CD4-positive, alpha-beta T cell (primary cell): ENCODE results near the gene DSG3. TPM values are rescaled to one million over a fixed set of nuclear protein-coding genes. Genes with fewer than 3 reads are reported as not detected.

Experiments
- ATAC-seq: fragments of 200-7000 bp; cut with Tn5 transposase; one replicate; pipeline ENCODE4 v1.10.0; 2022; ENCODE audit warnings: mild to moderate bottlenecking; ENCODE audit not compliant: poor library complexity
- CTCF ChIA-PET: fragments of 350-600 bp; sonication (Branson Sonifier 250); formaldehyde crosslinking; loops from one replicate; lab custom pipeline; 2021; ENCODE audit warnings: antibody characterized with exemption, inconsistent platforms; lab: Charles Lee
- POLR2A ChIA-PET: fragments of 350-600 bp; sonication (Branson Sonifier 250); formaldehyde crosslinking; loops from one replicate; lab custom pipeline; 2021; ENCODE audit warnings: antibody characterized with exemption, inconsistent platforms; lab: Charles Lee
- DNase-seq, 14 experiments: peaks; one replicate each; pipeline ENCODE4 v3.0.0-alpha.2; 2013 to 2020; ENCODE audit warnings: mixed read lengths in 2 of 14
- H3K27ac ChIP-seq, 2 donors: one replicate each; pipeline versions ENCODE4 v1.5.1 to v1.7.0; 2013; ENCODE audit warnings: low read length in 2 of 2, low read depth in 1 of 2, mild to moderate bottlenecking in 1 of 2
- H3K27me3 ChIP-seq, 2 experiments: 1 replicate in 1 of 2; 2 replicates in 1 of 2; pipeline versions ENCODE4 v1.6.1 to v1.7.0; 2013; ENCODE audit warnings: low read length in 2 of 2, control low read depth in 1 of 2, mild to moderate bottlenecking in 1 of 2, moderate library complexity in 1 of 2; ENCODE audit not compliant: insufficient read depth in 2 of 2, control insufficient read depth in 1 of 2
- H3K36me3 ChIP-seq: one replicate; pipeline ENCODE4 v1.6.1; 2013; ENCODE audit warnings: low read length, control low read depth; ENCODE audit not compliant: insufficient read depth
- H3K4me1 ChIP-seq: one replicate; pipeline ENCODE4 v1.6.1; 2013; ENCODE audit warnings: low read length, control low read depth; ENCODE audit not compliant: insufficient read depth
- H3K4me3 ChIP-seq: one replicate; pipeline ENCODE4 v1.5.1; 2013; ENCODE audit warnings: mild to moderate bottlenecking, low read length, moderate library complexity
- H3K9me3 ChIP-seq, 2 experiments: 1 replicate in 1 of 2; 2 replicates in 1 of 2; pipeline versions ENCODE4 v1.6.1 to v1.7.0; 2013; ENCODE audit warnings: low read length in 2 of 2, mild to moderate bottlenecking in 2 of 2, control low read depth in 1 of 2, moderate library complexity in 1 of 2; ENCODE audit not compliant: control insufficient read depth in 1 of 2, insufficient read depth in 1 of 2
- H3K27ac Mint-ChIP-seq: one replicate; pipeline ENCODE4 v1.8.0; 2020; ENCODE audit warnings: mixed read lengths
- H3K27me3 Mint-ChIP-seq: one replicate; pipeline ENCODE4 v1.8.0; 2021; ENCODE audit warnings: mixed read lengths
- H3K36me3 Mint-ChIP-seq: one replicate; pipeline ENCODE4 v1.8.0; 2021; ENCODE audit warnings: low read depth, mixed read lengths
- H3K4me1 Mint-ChIP-seq: one replicate; pipeline ENCODE4 v1.8.0; 2021; ENCODE audit warnings: low read depth, mixed read lengths
- H3K4me3 Mint-ChIP-seq: one replicate; pipeline ENCODE4 v1.8.0; 2020; ENCODE audit warnings: mild to moderate bottlenecking, mixed read lengths
- H3K9me3 Mint-ChIP-seq: one replicate; pipeline ENCODE4 v1.8.0; 2020; ENCODE audit warnings: mixed read lengths
- CTCF ChIP-seq: fragments of 200-600 bp; IDR thresholded peaks from one replicate; pipeline ENCODE4 v1.8.0; 2022; ENCODE audit warnings: antibody characterized with exemption, mild to moderate bottlenecking
- intact Hi-C, 2 experiments: fragments of 100-400 bp; cut with DNase I in 1 of 2; cut with micrococcal nuclease in 1 of 2; formaldehyde crosslinking; loops; one replicate each; pipeline versions ENCODE4 v1.15.1 to v1.9.0; 2023 to 2025; cut with DNase I, micrococcal nuclease
- total RNA-seq, 174 experiments: library from RNA in 2 of 174; stranded (reverse) in 2 of 174; gene quantifications; one replicate each; pipeline ENCODE4 v1.2.3 and lab custom pipeline; 2021 to 2026

The DSG3 gene
- total RNA-seq, 2 experiments from 2014 or later: not detected

- Mint-ChIP-seq H3K27ac (no peak overlapping the region), H3K9me3 (no peaks in the 10 kb centered on the region)
Measured at GRCh38 chr18:31469629-31470028, 22.1 kb downstream of the DSG3 start.

GRCh38 chr18:31478688-31479087 lies 31.1 kb downstream of the DSG3 start:
- no peaks in the 10 kb centered on the region for H3K27me3 ChIP-seq
- H3K4me1 ChIP-seq: no peaks in the 10 kb centered on the region
- Mint-ChIP-seq H3K27ac (no peak overlapping the region), H3K4me3 (no peak overlapping the region), H3K9me3 (no peaks in the 10 kb centered on the region), H3K27me3 (peaks cover 4% of the 10 kb centered on the region), H3K4me1 (no peaks in the 10 kb centered on the region), H3K36me3 (no peaks in the 10 kb centered on the region)
- ChIA-PET POLR2A (no interaction called here), CTCF (no interaction called here)
- ATAC-seq (no peak), DNase-seq (no peak)
- H3K27ac ChIP-seq: no peak overlapping the region
- no peaks in the 10 kb centered on the region for H3K9me3 ChIP-seq
- intact Hi-C loops: no loop called here
- no peak for TF ChIP-seq CTCF
- no peak overlapping the region for H3K4me3 ChIP-seq
- H3K36me3 ChIP-seq: no peaks in the 10 kb centered on the region

More at GRCh38 chr18:31469629-31470028, 22.1 kb downstream of the DSG3 start:
- Mint-ChIP-seq H3K4me3 (no peak overlapping the region), H3K36me3 (no peaks in the 10 kb centered on the region), H3K27me3 (no peaks in the 10 kb centered on the region), H3K4me1 (no peaks in the 10 kb centered on the region)
- no peak for TF ChIP-seq CTCF
- Histone ChIP-seq H3K27ac (no peak overlapping the region), H3K9me3 (no peaks in the 10 kb centered on the region), H3K27me3 (no peaks in the 10 kb centered on the region), H3K4me1 (no peaks in the 10 kb centered on the region), H3K36me3 (no peaks in the 10 kb centered on the region), H3K4me3 (no peak overlapping the region)
- CTCF ChIA-PET: no interaction called here
- intact Hi-C loops: no loop called here
- POLR2A ChIA-PET: no interaction called here
- DNase-seq: no peak
- ATAC-seq: no peak

GRCh38 chr18:31482051-31482450 lies 34.5 kb downstream of the DSG3 start:
- DNase-seq (no peak), ATAC-seq (no peak)
- intact Hi-C loops: no loop called here
- no peak overlapping the region for H3K4me3 Mint-ChIP-seq
- no peaks in the 10 kb centered on the region for H3K36me3 Mint-ChIP-seq
- no peak overlapping the region for H3K27ac Mint-ChIP-seq
- H3K4me1 Mint-ChIP-seq: no peaks in the 10 kb centered on the region
- no peak overlapping the region for H3K4me3 ChIP-seq
- H3K27me3 Mint-ChIP-seq: peaks cover 21% of the 10 kb centered on the region
- no peaks in the 10 kb centered on the region for H3K4me1 ChIP-seq
- TF ChIP-seq CTCF: no peak
- H3K9me3 ChIP-seq: no peaks in the 10 kb centered on the region
- H3K27ac ChIP-seq: no peak overlapping the region
- CTCF ChIA-PET: no interaction called here
- H3K27me3 ChIP-seq: no peaks in the 10 kb centered on the region
- H3K36me3 ChIP-seq: no peaks in the 10 kb centered on the region
- no peaks in the 10 kb centered on the region for H3K9me3 Mint-ChIP-seq
- POLR2A ChIA-PET: no interaction called here
